ENCODE results near the gene GALNT10.

- no peak for TF ChIP-seq CTCF (IDR thresholded peaks at IDR 0.05; ENCODE audit: insufficient read depth, low read length)
- TF ChIP-seq GABPA (IDR thresholded peaks at IDR 0.05; ENCODE audit: low read depth), result no peak
- no peak for TF ChIP-seq POLR2AphosphoS5 (IDR thresholded peaks at IDR 0.05; ENCODE audit: low read depth)
- TF ChIP-seq REST (IDR thresholded peaks at IDR 0.05; ENCODE audit: insufficient replicate concordance, low read depth), result no peak
- no peak for TF ChIP-seq SPI1 (IDR thresholded peaks at IDR 0.05; ENCODE audit: borderline replicate concordance, low read depth)
These were observed 222.4 kb downstream of the GALNT10 start for GRCh38 chr5:154412925-154413324.

Measured in HL-60 (cell line).